Caco-2 (cell line): ENCODE measurements around the gene ZBTB48. TPM values are rescaled to one million over a fixed set of nuclear protein-coding genes. Genes with fewer than 3 reads are reported as not detected.

Experiments
- BruUV-seq: library from RNA; stranded (reverse); fragments of 400-500 nt; replicated peaks from 2 replicates; lab custom pipeline; 2021; lab: Mats Ljungman, UMichigan
- CTCF ChIA-PET: fragments of 300-600 bp; sonication (Branson Sonifier 250); formaldehyde crosslinking; loops from one replicate; lab custom pipeline; 2022; ENCODE audit warnings: antibody characterized with exemption; lab: Charles Lee
- POLR2A ChIA-PET: fragments of 300-600 bp; sonication (Branson Sonifier 250); formaldehyde crosslinking; loops from one replicate; lab custom pipeline; 2022; ENCODE audit warnings: antibody characterized with exemption; lab: Charles Lee
- DNase-seq, 2 experiments: peaks; one replicate each; pipeline versions ENCODE4 v3.0.0 to v3.0.0-alpha.2; 2020 to 2022
- H3K27me3 ChIP-seq: replicated peaks from 2 replicates; pipeline ENCODE4 v1.6.0; 2011; ENCODE audit warnings: low read length; ENCODE audit not compliant: control insufficient read depth, insufficient read depth
- H3K36me3 ChIP-seq: 2 replicates; pipeline ENCODE4 v1.5.1; 2011; ENCODE audit warnings: low read length; ENCODE audit not compliant: control insufficient read depth, insufficient read depth
- H3K4me1 ChIP-seq: fragments of 250-450 bp; sonication (Bioruptor Pico); 2 replicates; pipeline ENCODE4 v1.5.1; 2020; ENCODE audit warnings: mild to moderate bottlenecking
- H3K4me3 ChIP-seq: 2 replicates; pipeline ENCODE4 v1.5.1; 2011; ENCODE audit warnings: low read depth, mild to moderate bottlenecking, control low read depth, low read length
- H3K9me3 ChIP-seq: fragments of 250-450 bp; sonication (Bioruptor Pico); 2 replicates; pipeline ENCODE4 v1.5.1; 2020; ENCODE audit warnings: mild to moderate bottlenecking, moderate library complexity
- H3K27ac Mint-ChIP-seq: one replicate; pipeline ENCODE4 v1.8.0; 2022; ENCODE audit warnings: mixed read lengths; ENCODE audit not compliant: unreplicated experiment
- H3K27me3 Mint-ChIP-seq: one replicate; pipeline ENCODE4 v1.8.0; 2022; ENCODE audit warnings: mixed read lengths; ENCODE audit not compliant: insufficient read depth, unreplicated experiment
- H3K36me3 Mint-ChIP-seq: one replicate; pipeline ENCODE4 v1.8.0; 2022; ENCODE audit warnings: mild to moderate bottlenecking, mixed read lengths; ENCODE audit not compliant: insufficient read depth, unreplicated experiment
- H3K4me1 Mint-ChIP-seq: one replicate; pipeline ENCODE4 v1.8.0; 2022; ENCODE audit warnings: low read depth, mixed read lengths; ENCODE audit not compliant: unreplicated experiment
- H3K4me3 Mint-ChIP-seq: one replicate; pipeline ENCODE4 v1.8.0; 2022; ENCODE audit warnings: mild to moderate bottlenecking, moderate library complexity, mixed read lengths; ENCODE audit not compliant: unreplicated experiment
- H3K9me3 Mint-ChIP-seq: one replicate; pipeline ENCODE4 v1.8.0; 2022; ENCODE audit warnings: mixed read lengths; ENCODE audit not compliant: unreplicated experiment
- intact Hi-C: fragments of 100-400 bp; cut with micrococcal nuclease; formaldehyde crosslinking; loops from one replicate; pipeline ENCODE4 v1.10.0; 2022; ENCODE audit not compliant: unreplicated experiment
- total RNA-seq: library from RNA; stranded (reverse); gene quantifications from 2 replicates; pipeline ENCODE4 v1.2.3, GENCODE V29; 2022
- TF ChIP-seq, protein P1 (sequence below), 2 experiments: fragments of 200-600 bp in 1 of 2; IDR thresholded peaks; 1 replicate in 1 of 2; 2 replicates in 1 of 2; pipeline versions ENCODE4 v1.5.1 to v1.8.0; 2011 to 2022; ENCODE audit warnings: antibody characterized with exemption in 1 of 2, control low read depth in 1 of 2, inconsistent platforms in 1 of 2, low read depth in 1 of 2, low read length in 1 of 2, mild to moderate bottlenecking in 1 of 2, moderate library complexity in 1 of 2; ENCODE audit not compliant: insufficient read depth in 1 of 2, severe bottlenecking in 1 of 2, unreplicated experiment in 1 of 2

The ZBTB48 gene
- total RNA-seq, 1 experiment from 2014 or later: 22.5 TPM

- H3K36me3 ChIP-seq: peaks cover 2% of the 10 kb centered on the region; the same call in 1 of the 2 replicates
- no peaks in the 10 kb centered on the region for H3K27me3 ChIP-seq
- no peak overlapping the region for H3K27ac Mint-ChIP-seq
- no peaks in the 10 kb centered on the region for H3K27me3 Mint-ChIP-seq
- intact Hi-C loops: no loop called here
- peaks cover 60% of the 10 kb centered on the region for H3K36me3 Mint-ChIP-seq
- no peaks in the 10 kb centered on the region for H3K4me1 ChIP-seq
- ChIA-PET POLR2A (no interaction called here), CTCF (interaction anchor here (0.6 to 0.8 kb wide), 2 partner anchors 18 to 1046 kb away, joined by 3 read pairs; no protein-coding TSS in a partner anchor)
- TF ChIP-seq, protein P1, sequence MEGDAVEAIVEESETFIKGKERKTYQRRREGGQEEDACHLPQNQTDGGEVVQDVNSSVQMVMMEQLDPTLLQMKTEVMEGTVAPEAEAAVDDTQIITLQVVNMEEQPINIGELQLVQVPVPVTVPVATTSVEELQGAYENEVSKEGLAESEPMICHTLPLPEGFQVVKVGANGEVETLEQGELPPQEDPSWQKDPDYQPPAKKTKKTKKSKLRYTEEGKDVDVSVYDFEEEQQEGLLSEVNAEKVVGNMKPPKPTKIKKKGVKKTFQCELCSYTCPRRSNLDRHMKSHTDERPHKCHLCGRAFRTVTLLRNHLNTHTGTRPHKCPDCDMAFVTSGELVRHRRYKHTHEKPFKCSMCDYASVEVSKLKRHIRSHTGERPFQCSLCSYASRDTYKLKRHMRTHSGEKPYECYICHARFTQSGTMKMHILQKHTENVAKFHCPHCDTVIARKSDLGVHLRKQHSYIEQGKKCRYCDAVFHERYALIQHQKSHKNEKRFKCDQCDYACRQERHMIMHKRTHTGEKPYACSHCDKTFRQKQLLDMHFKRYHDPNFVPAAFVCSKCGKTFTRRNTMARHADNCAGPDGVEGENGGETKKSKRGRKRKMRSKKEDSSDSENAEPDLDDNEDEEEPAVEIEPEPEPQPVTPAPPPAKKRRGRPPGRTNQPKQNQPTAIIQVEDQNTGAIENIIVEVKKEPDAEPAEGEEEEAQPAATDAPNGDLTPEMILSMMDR (IDR thresholded peaks at IDR 0.05; ENCODE audit: insufficient read depth in 1 of 2, low read depth in 1 of 2, low read length in 1 of 2, severe bottlenecking in 1 of 2, unreplicated experiment in 1 of 2): no peak
- no peak overlapping the region for H3K4me3 Mint-ChIP-seq
- no peaks in the 10 kb centered on the region for H3K4me1 Mint-ChIP-seq
- DNase-seq: no peak
- no peaks in the 10 kb centered on the region for H3K9me3 ChIP-seq
- no peaks in the 10 kb centered on the region for H3K9me3 Mint-ChIP-seq
- H3K4me3 ChIP-seq: no peak overlapping the region
- BruUV-seq: no TSS peak
Observed at GRCh38 chr1:6623269-6623965, 43.6 kb downstream of the ZBTB48 start.

GRCh38 chr1:6624710-6625583 is 45.2 kb downstream of the ZBTB48 start, which contains the start of gene THAP3:
TSS of gene THAP3 (plus strand) at chr1:6624868. CDS start at chr1:6625219, 351 bp downstream.
- intact Hi-C loops: no loop called here

More at GRCh38 chr1:6624710-6625583, 45.2 kb downstream of the ZBTB48 start, which contains the start of gene THAP3:
- TF ChIP-seq, protein P1 (IDR thresholded peaks at IDR 0.05; ENCODE audit: insufficient read depth in 1 of 2, low read depth in 1 of 2, low read length in 1 of 2, severe bottlenecking in 1 of 2, unreplicated experiment in 1 of 2): peak in 1 of 2 experiments; percentile 22
- ChIA-PET CTCF (interaction anchor here (0.6 kb wide), 1 partner anchor 9 kb away, joined by 4 read pairs; no protein-coding TSS in a partner anchor), POLR2A (interaction anchor here (0.8 kb wide), 1 partner anchor 160 kb away, joined by 3 read pairs; the partner anchor contains the start of gene CAMTA1)
- Mint-ChIP-seq H3K4me3 (peak within 1 kb of the TSS; percentile 75), H3K27ac (peak within 1 kb of the TSS; percentile 87), H3K9me3 (no peaks in the 10 kb centered on the region), H3K36me3 (peaks cover 58% of the 10 kb centered on the region), H3K27me3 (no peaks in the 10 kb centered on the region), H3K4me1 (no peaks in the 10 kb centered on the region)
- peak; percentile 84 to 86 for DNase-seq
- peaks cover 2% of the 10 kb centered on the region; the same call in 1 of the 2 replicates for H3K36me3 ChIP-seq
- H3K4me3 ChIP-seq: peak within 1 kb of the TSS; percentile 66
- no peaks in the 10 kb centered on the region for H3K4me1 ChIP-seq
- H3K27me3 ChIP-seq: no peaks in the 10 kb centered on the region
- no TSS peak for BruUV-seq
- no peaks in the 10 kb centered on the region for H3K9me3 ChIP-seq
